IMR-90 (cell line): ENCODE measurements around the gene PEX14. TPM values are rescaled to one million over a fixed set of nuclear protein-coding genes. Genes with fewer than 3 reads are reported as not detected.

Experiments
- ATAC-seq: fragments of 200-7000 bp; cut with Tn5 transposase; 2 replicates; pipeline ENCODE4 v1.9.1; 2020; ENCODE audit warnings: low read depth, mild to moderate bottlenecking, moderate library complexity
- BruUV-seq: library from RNA; stranded (reverse); fragments of 400-500 nt; replicated peaks from 2 replicates; lab custom pipeline; 2021; lab: Mats Ljungman, UMichigan
- CTCF ChIA-PET: fragments of 300-600 bp; formaldehyde crosslinking; extraction: SDS; loops from one replicate; lab custom pipeline; 2021; ENCODE audit warnings: antibody characterized with exemption; lab: Yijun Ruan, JAX
- POLR2A ChIA-PET: fragments of 300-600 bp; sonication (Branson Sonifier 250); formaldehyde crosslinking; loops from one replicate; lab custom pipeline; 2022; ENCODE audit warnings: antibody characterized with exemption; ENCODE audit not compliant: unreplicated experiment; lab: Charles Lee
- DNase-seq: peaks from one replicate; pipeline ENCODE4 v3.0.0; 2013
- H2AFZ ChIP-seq: replicated peaks from 2 replicates; pipeline ENCODE3; 2013; ENCODE audit warnings: low read length, mild to moderate bottlenecking; ENCODE audit not compliant: poor library complexity
- H2AK5ac ChIP-seq: 2 replicates; pipeline ENCODE4 v1.6.1; 2013; ENCODE audit warnings: low read depth, low read length, inconsistent platforms
- H2AK9ac ChIP-seq: replicated peaks from 2 replicates; pipeline ENCODE3; 2013; ENCODE audit warnings: mild to moderate bottlenecking, low read depth, low read length, moderate library complexity; ENCODE audit not compliant: poor library complexity
- H2BK120ac ChIP-seq: 2 replicates; pipeline ENCODE4 v1.6.1; 2013; ENCODE audit warnings: low read depth, low read length, inconsistent platforms
- H2BK15ac ChIP-seq: 3 replicates; pipeline ENCODE4 v1.6.1; 2013; ENCODE audit warnings: low read depth, low read length, inconsistent platforms
- H2BK20ac ChIP-seq: 2 replicates; pipeline ENCODE4 v1.6.1; 2013; ENCODE audit warnings: low read depth, mild to moderate bottlenecking, inconsistent platforms, low read length, moderate library complexity
- H2BK5ac ChIP-seq: 2 replicates; pipeline ENCODE4 v1.6.1; 2013; ENCODE audit warnings: mild to moderate bottlenecking, low read depth, low read length, inconsistent platforms; ENCODE audit not compliant: poor library complexity, severe bottlenecking
- H3K14ac ChIP-seq: replicated peaks from 2 replicates; pipeline ENCODE4 v1.6.1; 2013; ENCODE audit warnings: low read depth, low read length, inconsistent platforms
- H3K18ac ChIP-seq: 2 replicates; pipeline ENCODE4 v1.6.1; 2013; ENCODE audit warnings: low read depth, low read length, control low read depth
- H3K23ac ChIP-seq: 2 replicates; pipeline ENCODE4 v1.6.1; 2013; ENCODE audit warnings: low read depth, low read length, inconsistent platforms
- H3K27ac ChIP-seq: 2 replicates; pipeline ENCODE4 v1.5.1; 2013; ENCODE audit warnings: mild to moderate bottlenecking, control low read depth, low read length; ENCODE audit not compliant: insufficient read depth
- H3K27me3 ChIP-seq: 2 replicates; pipeline ENCODE4 v1.6.1; 2013; ENCODE audit warnings: low read length; ENCODE audit not compliant: control insufficient read depth, insufficient read depth
- H3K36me3 ChIP-seq: 2 replicates; pipeline ENCODE4 v1.6.1; 2013; ENCODE audit warnings: low read length, mixed read lengths; ENCODE audit not compliant: control insufficient read depth, insufficient read depth
- H3K4ac ChIP-seq: 2 replicates; pipeline ENCODE4 v1.6.1; 2013; ENCODE audit warnings: low read depth, low read length, inconsistent platforms
- H3K4me1 ChIP-seq: 2 replicates; pipeline ENCODE4 v1.6.1; 2013; ENCODE audit warnings: low read length, mixed read lengths; ENCODE audit not compliant: control insufficient read depth, insufficient read depth
- H3K4me2 ChIP-seq: 2 replicates; pipeline ENCODE4 v1.6.1; 2013; ENCODE audit warnings: low read depth, mild to moderate bottlenecking, control low read depth, low read length, moderate library complexity
- H3K4me3 ChIP-seq: 2 replicates; pipeline ENCODE4 v1.5.1; 2013; ENCODE audit warnings: low read depth, mild to moderate bottlenecking, control low read depth, low read length, moderate library complexity; ENCODE audit not compliant: insufficient read depth
- H3K56ac ChIP-seq: 2 replicates; pipeline ENCODE4 v1.6.1; 2013; ENCODE audit warnings: low read length, inconsistent platforms; ENCODE audit not compliant: insufficient read depth; ENCODE audit errors: extremely low read depth
- H3K79me1 ChIP-seq, 2 experiments: 2 replicates each; pipeline ENCODE4 v1.6.1; 2013; ENCODE audit warnings: low read length in 2 of 2, inconsistent platforms in 1 of 2, low read depth in 1 of 2
- H3K9ac ChIP-seq: 2 replicates; pipeline ENCODE4 v1.6.1; 2013; ENCODE audit warnings: low read depth, low read length, control low read depth
- H3K9me1 ChIP-seq: 2 replicates; pipeline ENCODE4 v1.6.1; 2013; ENCODE audit warnings: low read length, inconsistent platforms; ENCODE audit not compliant: insufficient read depth
- H3K9me3 ChIP-seq: 2 replicates; pipeline ENCODE4 v1.6.1; 2013; ENCODE audit warnings: low read length; ENCODE audit not compliant: control insufficient read depth, insufficient read depth
- H4K20me1 ChIP-seq: 2 replicates; pipeline ENCODE4 v1.6.1; 2013; ENCODE audit warnings: low read length, inconsistent platforms; ENCODE audit not compliant: insufficient read depth
- H4K5ac ChIP-seq: 2 replicates; pipeline ENCODE4 v1.6.1; 2013; ENCODE audit warnings: mild to moderate bottlenecking, low read depth, low read length, control low read depth
- H4K8ac ChIP-seq, 2 experiments: 2 replicates each; pipeline ENCODE4 v1.6.1; 2013; ENCODE audit warnings: low read depth in 2 of 2, low read length in 2 of 2, control low read depth in 1 of 2, inconsistent platforms in 1 of 2
- H4K91ac ChIP-seq: 2 replicates; pipeline ENCODE4 v1.6.1; 2013; ENCODE audit warnings: low read depth, low read length, inconsistent platforms; ENCODE audit not compliant: insufficient read depth
- CHD1 ChIP-seq: IDR thresholded peaks from 2 replicates; pipeline ENCODE4 v1.6.1; 2012; ENCODE audit warnings: low read depth, low read length, improper control_type of control experiment
- MAZ ChIP-seq: IDR thresholded peaks from 2 replicates; pipeline ENCODE4 v1.6.1; 2012; ENCODE audit warnings: low read depth, mild to moderate bottlenecking, low read length, improper control_type of control experiment, moderate library complexity, borderline replicate concordance
- WGBS, 2 experiments: methylation state at CpG; one replicate each; pipeline versions ENCODE4 v1.1.5 to v1.1.7; 2013; ENCODE audit warnings: missing lambda C conversion rate in 2 of 2; ENCODE audit not compliant: insufficient read length in 1 of 2; ENCODE audit errors: extremely low coverage in 2 of 2; 5-methylcytosine and 5-hydroxymethylcytosine counted together
- dilution Hi-C: fragments of 300-500 bp; cut with HindIII; formaldehyde crosslinking; loops from one replicate; pipeline ENCODE4 v1.14.3; 2018; ENCODE audit warnings: low sequenced_read_pairs; ENCODE audit not compliant: unreplicated experiment
- in situ Hi-C: fragments of 300-500 bp; cut with MboI; formaldehyde crosslinking; loops from 3 replicates; pipeline ENCODE4 v1.14.3; 2019; ENCODE audit warnings: low sequenced_read_pairs, inconsistent platforms, mixed read lengths
- intact Hi-C: fragments of 100-400 bp; cut with micrococcal nuclease; formaldehyde crosslinking; loops from 2 replicates; pipeline ENCODE4 v1.10.0; 2022
- polyA plus RNA-seq, 3 experiments: library from polyadenylated mRNA; depleted of rRNA; stranded (reverse); fragments of >200 nt; gene quantifications; 2 replicates each; pipeline ENCODE4 v1.2.3, GENCODE V29; 2012; ENCODE audit warnings: low replicate concordance in 1 of 3
- total RNA-seq: library from RNA; depleted of rRNA; stranded (reverse); fragments of >200 nt; gene quantifications from 2 replicates; pipeline ENCODE4 v1.2.3, GENCODE V29; 2012
- TF ChIP-seq, protein P1 (sequence below): conservative IDR thresholded peaks from 2 replicates; pipeline ENCODE4 v1.5.1; 2012; ENCODE audit warnings: mild to moderate bottlenecking, low read depth, low read length, improper control_type of control experiment

The PEX14 gene
- total and polyA plus RNA-seq, 2 of the 4 experiments (the other 2 are of a cell fraction) = 9.5 to 22.5 TPM

DNA sequence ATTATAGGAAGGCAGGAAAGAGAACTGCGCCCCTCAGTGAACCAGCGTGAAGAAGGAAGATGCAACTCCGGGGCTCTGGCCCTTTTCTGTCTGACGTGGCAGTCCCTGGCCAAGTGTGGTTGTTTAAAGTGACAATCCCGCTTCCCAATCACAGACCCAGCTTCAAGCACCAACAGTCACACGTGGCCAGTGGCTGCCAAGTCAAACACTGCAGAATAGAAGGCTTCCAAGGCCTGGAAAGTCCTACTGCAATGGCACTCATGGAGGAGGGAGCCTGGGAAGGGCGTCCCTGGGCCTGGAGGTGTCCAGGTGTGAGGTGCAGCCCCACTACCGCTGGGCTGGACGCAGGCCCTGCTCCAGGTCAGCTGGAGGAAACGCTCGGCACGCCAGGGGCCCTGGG, 177.9 kb downstream of the PEX14 start:
- no peak overlapping the region for H3K4me3 ChIP-seq
- H3K4ac ChIP-seq = no peak overlapping the region
- no peak overlapping the region for H4K91ac ChIP-seq
- no peak overlapping the region for H3K14ac ChIP-seq
- no peak overlapping the region for H4K8ac ChIP-seq
- no peak overlapping the region for H3K4me2 ChIP-seq
- H3K18ac ChIP-seq = no peak overlapping the region
- no peaks in the 10 kb centered on the region; the same call in 1 of the 2 replicates for H3K27me3 ChIP-seq
- H4K5ac ChIP-seq = no peak overlapping the region
- H3K9me1 ChIP-seq = no peaks in the 10 kb centered on the region
- WGBS, 2 experiments = 81% methylated on average over 7 of the region's 12 CpGs; no CpG with 5 or more reads in 1 of the 2 experiments
- no peak overlapping the region for H2AFZ ChIP-seq
- BruUV-seq = no TSS peak
- in situ Hi-C loops (no loop called here), intact Hi-C loops (no loop called here), dilution Hi-C loops (no loop called here)
- H3K79me1 ChIP-seq = no peaks in the 10 kb centered on the region
- ChIA-PET CTCF (no interaction called here), POLR2A (no interaction called here)
- H2BK5ac ChIP-seq = no peak overlapping the region
- no peak overlapping the region for H2BK15ac ChIP-seq
- H3K4me1 ChIP-seq = 0 out of 2 replicates have a peak, but pooled peaks cover 1% of the 10 kb centered on the region
- no peaks in the 10 kb centered on the region for H3K9me3 ChIP-seq
- no peak overlapping the region for H3K27ac ChIP-seq
- no peak for DNase-seq
- no peak for ATAC-seq
- H2AK9ac ChIP-seq = no peak overlapping the region
- H2AK5ac ChIP-seq = no peak overlapping the region
- no peak overlapping the region for H3K23ac ChIP-seq
- H3K56ac ChIP-seq = no peak overlapping the region
- H4K20me1 ChIP-seq = no peaks in the 10 kb centered on the region
- TF ChIP-seq, protein P1, sequence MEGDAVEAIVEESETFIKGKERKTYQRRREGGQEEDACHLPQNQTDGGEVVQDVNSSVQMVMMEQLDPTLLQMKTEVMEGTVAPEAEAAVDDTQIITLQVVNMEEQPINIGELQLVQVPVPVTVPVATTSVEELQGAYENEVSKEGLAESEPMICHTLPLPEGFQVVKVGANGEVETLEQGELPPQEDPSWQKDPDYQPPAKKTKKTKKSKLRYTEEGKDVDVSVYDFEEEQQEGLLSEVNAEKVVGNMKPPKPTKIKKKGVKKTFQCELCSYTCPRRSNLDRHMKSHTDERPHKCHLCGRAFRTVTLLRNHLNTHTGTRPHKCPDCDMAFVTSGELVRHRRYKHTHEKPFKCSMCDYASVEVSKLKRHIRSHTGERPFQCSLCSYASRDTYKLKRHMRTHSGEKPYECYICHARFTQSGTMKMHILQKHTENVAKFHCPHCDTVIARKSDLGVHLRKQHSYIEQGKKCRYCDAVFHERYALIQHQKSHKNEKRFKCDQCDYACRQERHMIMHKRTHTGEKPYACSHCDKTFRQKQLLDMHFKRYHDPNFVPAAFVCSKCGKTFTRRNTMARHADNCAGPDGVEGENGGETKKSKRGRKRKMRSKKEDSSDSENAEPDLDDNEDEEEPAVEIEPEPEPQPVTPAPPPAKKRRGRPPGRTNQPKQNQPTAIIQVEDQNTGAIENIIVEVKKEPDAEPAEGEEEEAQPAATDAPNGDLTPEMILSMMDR = no peak
- TF ChIP-seq CHD1 = no peak
- no peak for TF ChIP-seq MAZ
- H3K9ac ChIP-seq = no peak overlapping the region
- H2BK20ac ChIP-seq = no peak overlapping the region
- no peaks in the 10 kb centered on the region for H3K36me3 ChIP-seq
- H2BK120ac ChIP-seq = no peak overlapping the region
